Measurements from ENCODE around the gene ACAA2.
A peak's percentile ranks its signal among the peaks of the same experiment; 100 is the strongest.
"Not testable (repeated sequence)": the region's sequence is repeated elsewhere in the genome, so short reads cannot be mapped to it uniquely, and the experiment has no call there.

Gene ACAA2

DNA sequence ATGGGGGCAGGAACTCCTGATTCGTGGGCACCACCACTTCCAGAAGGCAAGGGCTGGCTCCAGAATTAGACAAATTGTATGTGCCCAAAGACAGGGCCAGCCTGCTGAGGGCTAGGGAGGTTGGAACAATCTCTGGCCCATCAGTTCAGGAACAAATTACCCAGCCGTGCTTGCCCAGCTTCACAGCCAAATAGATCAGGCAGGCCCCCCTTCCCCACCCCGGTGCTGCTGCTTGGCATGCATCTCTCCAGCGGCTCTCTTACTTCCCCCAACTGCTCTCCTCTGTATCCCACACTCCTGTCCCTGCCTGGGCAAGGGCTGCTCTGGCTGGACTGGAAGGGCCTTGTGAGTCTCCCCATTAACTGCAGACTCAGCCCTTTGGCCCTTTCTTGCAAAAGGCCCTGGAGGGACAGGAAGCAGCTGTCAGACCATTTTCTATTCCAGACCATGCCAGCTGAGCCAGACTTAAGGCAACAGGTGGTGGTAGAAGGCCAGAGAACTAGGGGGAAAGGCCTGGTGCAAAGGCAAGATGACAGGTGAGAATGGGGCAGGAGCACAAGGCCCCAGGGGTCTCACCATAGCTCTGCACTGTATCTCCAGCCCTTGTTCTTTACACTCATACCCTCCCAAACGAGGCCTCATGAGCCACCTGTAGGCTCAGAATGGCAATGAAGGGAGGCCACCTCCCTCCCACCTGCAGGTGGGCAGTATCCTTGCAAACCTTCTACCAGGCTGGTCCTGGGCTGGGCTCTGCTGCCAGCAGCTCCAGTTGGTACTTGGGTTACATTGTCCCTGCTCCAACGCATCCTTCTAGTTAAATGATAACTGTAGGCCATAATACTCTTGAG lies 30.7 kb upstream of the ACAA2 start:
- DNase-seq: no peak

DNA sequence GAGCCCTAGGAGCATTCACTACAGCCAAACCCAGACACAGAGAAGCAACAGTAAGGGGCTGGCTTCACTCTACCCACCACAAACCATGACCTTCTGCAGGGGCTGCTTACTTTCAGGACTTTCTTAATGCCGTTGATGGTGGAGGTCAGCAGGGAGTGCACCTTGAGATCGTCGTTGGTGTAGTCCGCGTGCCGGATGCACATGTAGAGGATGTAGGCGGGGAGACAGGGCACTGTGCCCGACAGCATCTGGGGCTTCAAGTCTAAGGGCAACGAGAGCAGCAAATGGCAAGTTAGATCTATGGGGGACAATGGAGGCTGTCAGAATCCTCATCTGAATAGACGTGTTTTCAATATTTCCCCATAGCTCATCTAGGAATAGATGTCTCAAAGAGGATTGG lies 29.8 kb upstream of the ACAA2 start:
- DNase-seq: no peak

DNA sequence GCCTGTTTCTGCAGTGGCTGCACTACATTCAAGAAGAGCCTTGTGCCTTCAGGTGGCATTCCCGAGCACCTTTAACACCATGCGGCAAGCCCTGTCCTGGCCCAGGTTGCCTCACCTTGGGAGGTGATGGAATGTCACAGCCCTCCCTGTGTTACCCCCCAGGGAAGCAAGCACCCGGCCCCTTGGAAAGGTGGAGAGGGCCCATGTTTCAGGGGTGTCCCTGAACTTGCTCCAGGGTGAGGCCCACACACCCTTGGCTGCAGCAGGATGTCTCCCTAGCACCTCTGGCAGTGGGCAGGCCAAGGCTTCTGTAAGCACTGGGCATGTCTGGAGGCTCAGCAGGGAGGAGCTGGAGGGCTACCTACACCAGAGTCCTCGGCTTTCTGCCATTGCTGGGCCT lies 29.3 kb upstream of the ACAA2 start:
- DNase-seq: no peak

DNA sequence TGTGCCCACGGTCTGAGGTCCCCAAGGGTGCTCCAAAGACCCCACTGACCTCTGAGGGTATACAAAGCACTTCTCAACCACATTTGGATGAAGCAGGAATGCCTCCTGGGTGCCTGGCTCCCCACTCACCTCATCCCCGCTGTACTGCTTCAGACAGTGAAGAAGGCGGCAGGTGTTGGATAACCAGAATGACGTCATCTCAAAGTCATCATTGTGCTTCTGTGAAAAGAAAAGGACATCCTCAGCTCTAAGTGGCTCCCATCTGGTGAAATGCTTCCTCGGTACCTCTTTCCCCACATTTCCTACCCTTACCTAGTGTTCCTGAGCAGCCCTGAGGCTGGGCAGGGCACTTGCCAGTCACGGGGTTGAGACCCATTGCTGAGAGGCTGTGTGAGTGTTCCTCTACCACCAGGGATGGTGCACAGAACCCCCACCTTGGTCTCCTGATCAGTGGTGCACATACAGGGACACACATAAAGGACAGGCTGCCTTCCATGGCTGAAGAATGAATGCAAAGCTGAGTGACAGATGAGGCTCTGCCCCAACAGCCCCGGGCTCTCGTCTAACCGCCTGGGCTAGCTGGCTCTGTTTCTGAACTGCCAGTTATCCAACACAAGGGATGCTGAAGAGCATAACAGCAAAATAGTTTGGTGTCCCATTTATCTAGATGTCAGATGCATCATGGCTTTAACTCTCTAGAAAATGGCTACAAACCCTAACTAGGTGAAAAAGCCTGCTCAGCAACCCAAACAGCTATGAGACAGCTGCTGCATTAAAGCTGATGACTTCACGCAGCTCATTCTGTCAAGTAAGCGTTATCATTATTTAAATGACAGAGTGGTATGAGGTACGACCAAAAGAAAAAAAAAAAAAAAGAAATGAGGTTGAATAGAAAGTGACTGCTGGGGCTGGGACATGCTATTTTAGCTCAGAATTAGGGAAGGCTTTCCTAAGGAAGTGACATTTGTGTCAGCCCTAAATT lies 28.2 kb upstream of the ACAA2 start:
- no peak for DNase-seq

DNA sequence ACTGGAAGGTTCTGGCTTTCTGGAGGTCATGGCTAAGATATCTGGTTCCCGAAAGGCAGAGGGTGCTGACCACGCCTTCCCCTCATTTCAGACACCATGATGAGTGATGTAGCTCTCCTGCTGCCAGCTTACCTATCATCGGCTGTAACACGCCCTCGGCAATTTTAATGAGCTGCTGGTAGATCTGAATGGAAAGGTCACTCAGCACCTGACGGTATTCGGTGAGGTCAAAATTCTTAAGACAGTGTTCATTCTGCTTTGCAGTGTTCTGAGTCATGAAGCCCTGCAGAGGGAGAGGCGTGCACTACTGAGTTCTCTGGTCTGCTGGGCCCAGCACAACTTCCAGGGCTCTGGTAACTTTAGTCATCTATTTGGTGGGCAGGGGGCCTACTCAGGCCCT lies 25.7 kb upstream of the ACAA2 start:
- no peak for DNase-seq

DNA sequence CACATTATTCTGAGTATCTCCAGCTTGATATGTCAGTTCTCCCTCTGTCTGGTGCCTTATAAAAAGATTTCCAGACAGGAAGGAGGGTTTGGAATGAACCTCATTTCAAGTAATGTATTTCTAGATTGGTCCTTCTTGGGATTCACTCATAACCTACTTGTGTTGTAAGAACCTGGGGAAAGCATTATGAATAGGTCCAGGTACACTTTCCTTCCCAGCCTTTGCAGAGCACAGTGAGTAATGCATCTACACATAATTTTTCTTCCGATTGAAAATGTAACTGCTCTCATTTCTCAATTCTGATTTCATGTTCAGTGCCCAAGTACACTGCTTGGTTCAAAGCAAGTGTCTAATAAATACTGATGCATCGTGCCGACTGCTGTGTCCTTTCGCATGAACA lies 25.0 kb upstream of the ACAA2 start:
- DNase-seq: no peak

DNA sequence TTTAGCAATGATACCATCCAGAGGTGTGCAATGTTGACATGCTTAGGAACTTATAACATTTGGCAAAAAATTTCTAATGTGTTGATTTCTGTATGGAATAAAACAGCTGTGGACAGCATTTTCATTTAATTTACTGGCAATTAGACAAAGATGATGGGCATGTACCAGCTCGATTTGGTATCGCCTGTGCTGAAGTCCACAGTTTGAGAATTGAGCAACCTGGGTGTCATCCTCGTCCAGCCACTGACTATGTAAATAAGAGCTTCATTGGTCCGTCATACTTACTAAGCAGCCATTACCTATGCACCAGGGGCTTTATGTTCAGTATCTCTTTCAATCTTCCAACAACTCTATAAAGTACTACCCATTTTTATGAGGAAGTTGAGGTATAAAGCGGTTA lies 24.6 kb upstream of the ACAA2 start:
- DNase-seq: no peak

DNA sequence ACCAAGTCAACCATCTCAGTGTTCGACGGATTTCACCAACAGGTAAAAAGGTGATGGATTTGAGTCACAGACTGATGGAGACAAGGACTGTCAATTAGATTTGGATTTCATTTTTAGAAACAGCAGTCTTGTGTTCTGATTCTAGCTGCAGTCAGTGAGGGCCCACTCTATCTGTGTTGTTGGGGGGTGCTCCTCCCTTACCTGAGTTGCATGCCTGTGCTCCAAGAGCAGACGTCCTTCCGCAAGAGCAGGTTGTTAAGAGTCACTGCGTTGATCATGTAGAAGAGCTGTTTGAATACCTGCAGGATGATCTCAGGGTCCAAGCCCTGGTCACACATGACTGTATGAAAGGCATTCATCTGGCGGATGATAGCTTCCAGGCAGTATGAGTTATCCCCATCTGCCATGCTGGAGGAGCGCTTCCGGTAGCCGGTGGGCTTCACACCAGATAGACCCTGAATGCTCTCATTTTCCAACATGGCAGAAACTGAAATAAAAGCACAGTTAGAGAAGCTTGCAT lies 24.0 kb upstream of the ACAA2 start:
- DNase-seq: not testable (repeated sequence)

DNA sequence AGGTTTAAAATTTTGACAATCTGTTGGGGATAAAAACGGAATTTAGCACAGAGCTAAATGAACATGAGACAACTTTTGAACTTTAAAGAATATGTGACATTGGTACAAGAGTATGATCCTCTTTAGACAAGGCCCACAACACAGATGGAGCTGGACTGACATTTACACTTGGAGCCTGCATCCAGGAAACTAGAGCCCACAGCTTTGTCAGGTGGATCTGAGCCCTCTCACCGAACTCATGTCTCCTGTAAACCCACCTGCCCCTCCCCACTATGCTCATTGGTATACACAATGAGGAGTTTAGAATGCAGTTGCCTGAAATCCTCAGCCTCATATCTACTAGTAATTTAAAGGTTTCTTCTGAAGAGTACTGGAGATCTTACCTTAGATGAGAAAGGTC lies 22.1 kb upstream of the ACAA2 start:
- DNase-seq: no peak

DNA sequence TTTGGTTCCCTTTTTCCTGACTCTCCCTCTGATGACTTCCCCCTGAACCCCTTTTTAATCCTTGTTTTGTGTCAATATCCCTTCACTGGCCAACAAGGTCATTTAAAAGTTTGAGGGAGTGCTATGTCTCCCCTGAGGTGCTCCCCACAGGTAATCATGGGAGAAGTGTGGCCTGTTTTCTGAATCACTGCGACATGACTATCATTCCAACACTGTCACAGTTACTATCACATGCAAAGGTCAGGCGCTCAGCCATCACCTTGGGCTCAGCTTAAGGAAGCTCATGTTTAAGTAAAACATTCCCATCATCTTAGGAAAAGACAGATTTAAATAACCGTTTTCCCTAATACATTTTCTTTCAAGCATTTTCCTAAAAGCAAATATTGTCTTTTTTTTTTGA lies 20.9 kb upstream of the ACAA2 start:
- no peak for DNase-seq

DNA sequence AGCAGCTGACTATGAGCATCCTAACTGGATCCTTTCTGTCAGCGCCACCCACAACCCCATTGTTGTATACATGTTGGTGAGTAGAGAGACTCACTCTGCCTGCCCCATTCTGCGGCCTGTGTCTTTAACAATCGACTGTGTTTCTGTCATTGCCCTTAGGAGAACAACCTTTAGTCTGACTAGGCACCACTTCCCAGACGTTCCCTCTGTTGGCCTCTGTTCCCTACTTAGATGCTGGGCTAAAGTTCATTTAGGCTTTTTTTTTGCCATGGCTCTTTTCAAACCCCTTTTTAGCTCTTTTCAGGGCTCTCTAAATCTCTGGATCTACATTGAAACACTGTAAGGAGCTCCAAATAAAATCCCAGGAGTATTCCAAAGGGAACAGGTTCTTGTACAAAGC lies 20.5 kb upstream of the ACAA2 start:
- no peak for DNase-seq

DNA sequence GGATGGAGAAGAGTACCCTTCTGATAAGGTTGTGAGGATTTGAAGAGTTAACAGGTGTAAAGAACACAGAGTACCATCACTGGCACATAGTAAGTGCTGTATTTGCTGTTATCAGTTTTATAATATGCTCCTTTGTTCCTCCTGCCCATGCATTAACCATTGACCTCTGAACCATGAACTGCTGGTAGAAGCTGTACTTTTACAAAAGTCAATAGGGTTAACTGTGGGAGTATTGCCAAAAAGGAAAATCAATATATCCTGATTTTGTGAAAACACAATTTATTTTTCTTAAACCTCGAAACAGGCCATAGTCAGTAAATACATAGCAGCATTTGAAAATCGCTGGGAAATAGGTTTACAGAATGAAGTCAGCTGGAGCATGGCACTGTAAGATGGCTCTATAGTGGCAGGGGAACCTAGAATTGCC lies 18.9 kb upstream of the ACAA2 start:
- no peak for DNase-seq

DNA sequence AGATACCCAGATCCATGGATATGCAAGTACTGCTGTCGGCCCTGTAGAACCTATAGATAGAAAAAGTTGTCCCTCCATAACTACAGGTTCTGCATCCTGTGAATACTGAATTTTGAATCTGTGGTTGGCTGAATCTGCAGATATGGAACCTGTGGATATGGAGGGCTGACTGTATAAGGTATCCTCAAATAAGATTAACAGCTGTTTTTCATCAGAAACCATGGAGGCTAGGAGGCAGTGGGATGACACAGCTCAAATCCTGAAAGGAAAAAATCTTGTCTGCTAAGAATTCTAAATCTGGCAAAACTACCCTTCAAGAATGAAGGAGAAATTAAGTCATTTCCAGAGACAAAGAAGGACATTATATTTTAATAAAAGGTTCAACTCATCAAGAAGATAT lies 14.7 kb upstream of the ACAA2 start:
- DNase-seq: no peak

DNA sequence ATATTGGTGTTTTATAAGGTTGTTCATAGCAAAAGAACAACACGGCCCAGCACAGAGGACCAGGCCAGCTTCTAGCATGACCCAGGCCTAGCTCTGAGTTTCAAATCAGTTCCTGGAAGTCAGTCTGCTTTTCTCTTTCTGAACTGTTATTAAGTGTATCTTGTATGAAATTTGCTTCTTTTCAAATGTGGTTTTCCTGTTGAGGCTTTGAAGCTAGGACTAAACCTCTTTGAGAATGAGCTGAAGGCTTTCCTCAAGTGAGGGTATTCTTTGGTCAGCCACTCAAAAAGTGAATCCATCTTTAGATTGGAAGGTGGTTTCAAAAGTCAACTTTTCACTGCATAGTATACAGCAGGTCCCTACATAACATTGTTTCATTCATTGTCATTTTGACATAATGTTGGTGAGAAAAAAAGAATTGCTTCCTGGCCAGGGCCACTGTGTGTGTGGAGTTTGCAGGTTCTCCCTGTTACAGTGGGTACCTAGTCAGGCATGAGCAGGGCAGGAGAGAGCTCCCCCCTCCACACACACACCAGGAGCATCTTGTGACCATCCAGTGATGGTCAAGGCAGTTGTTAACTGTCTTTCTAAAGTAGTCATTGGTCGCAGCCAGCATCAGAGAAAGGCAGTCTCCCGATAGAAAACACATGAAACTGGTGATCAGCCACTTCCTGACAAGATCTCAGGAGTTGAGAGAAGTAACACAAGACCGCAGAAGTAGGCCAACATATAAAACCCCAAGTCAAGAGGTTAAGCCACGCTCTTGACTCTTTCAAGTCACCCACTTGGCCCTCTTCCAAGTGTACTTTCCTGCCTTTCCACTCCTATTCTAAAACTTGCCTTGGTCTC lies 6.7 kb upstream of the ACAA2 start:
- no peak for DNase-seq

DNA sequence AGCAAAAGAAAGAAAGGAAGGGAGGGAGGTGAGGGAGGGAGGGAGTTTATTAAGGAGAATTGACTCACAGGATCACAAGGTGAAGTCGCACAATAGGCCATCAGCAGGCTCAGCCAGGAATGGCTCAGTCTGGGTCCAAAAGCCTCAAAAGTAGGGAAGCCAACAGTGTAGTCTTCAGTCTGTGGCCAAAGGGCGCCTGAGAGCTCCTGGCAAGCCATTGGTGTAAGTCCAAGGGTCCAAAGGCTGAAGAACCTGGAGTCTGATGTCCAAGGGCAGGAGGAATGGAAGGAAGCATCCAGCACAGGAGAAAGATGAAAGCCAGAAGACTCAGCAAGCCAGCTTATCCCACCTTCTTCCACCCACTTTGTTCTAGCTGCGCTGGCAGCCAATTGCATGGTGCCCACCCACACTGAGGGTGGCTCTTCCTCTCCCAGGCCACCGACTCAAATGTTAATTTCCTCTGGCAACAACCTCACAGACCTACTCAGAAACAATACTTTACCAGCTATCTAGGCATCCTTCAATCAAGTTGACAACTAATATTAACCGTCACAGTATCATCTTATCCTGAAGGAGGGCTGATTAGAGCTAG lies 5.8 kb upstream of the ACAA2 start:
- DNase-seq: no peak

DNA sequence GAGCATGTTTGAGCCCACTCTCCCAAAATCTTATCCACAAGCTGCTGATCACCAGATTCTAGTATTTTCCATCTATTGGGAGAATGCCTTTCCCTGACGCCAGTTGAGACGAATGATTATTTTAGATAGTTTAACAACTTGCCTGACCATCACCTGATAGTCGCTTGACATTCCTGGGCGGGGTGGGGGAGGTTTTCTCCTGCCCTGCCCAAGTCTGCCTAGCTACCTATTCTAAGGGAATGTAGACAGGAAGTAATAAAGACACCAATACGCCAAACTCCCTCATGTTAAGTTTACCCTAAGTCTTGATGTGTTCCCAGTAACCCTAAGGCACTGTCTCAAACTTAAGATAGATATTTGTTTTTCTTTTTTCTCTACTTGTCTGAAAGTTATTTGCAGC lies 4.6 kb upstream of the ACAA2 start:
- no peak for DNase-seq

DNA sequence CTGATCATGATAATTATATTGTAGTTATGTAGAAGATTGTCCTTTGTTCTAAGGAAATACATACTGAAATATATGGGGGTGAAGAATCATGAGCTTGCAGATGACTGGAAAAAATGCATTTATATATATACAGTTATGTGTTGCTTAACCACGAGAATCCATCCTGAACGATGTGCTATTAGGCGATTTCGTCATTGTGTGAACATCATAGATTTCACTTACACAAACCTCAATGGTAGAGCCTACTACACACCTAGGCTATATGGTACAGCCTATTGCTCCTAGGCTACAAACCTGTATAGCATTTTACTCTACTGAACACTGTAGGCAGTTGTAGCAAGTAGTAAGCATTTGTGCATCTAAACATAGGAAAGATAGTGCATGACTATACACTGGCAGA lies 2.6 kb upstream of the ACAA2 start:
- no peak for DNase-seq

DNA sequence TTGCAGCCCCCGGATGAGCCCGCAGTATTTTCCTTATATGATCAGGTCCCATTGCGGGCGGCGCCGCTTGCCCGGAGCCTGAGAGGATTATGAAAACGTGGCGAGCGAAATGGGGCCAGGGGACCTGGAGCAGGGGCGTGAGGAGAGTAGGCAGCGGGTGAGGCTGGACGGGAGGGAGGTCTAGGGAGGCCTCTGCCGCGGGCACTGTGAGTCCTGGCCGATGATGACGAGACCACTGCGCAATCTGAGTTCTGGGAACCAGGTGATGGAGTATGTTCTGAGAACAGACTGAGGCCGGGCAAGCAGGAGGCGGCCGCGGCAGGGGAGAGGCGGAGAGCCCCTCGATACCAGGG lies 790 bp upstream of the ACAA2 start:
- DNase-seq: peak; percentile 92

DNA sequence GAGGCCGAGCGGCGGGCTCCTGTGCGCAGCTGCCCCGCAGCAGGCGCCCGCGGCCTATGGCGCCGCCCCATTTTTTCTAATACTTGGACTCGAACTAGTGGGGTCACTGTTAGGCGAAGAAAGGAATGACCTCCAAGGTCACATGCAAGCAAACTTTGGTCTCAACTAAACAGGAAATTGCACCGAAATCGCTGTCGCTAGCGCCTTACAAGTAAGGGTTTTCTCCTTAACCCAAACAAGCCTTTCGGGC lies 339 bp downstream of the ACAA2 start:
- no peak for DNase-seq

DNA sequence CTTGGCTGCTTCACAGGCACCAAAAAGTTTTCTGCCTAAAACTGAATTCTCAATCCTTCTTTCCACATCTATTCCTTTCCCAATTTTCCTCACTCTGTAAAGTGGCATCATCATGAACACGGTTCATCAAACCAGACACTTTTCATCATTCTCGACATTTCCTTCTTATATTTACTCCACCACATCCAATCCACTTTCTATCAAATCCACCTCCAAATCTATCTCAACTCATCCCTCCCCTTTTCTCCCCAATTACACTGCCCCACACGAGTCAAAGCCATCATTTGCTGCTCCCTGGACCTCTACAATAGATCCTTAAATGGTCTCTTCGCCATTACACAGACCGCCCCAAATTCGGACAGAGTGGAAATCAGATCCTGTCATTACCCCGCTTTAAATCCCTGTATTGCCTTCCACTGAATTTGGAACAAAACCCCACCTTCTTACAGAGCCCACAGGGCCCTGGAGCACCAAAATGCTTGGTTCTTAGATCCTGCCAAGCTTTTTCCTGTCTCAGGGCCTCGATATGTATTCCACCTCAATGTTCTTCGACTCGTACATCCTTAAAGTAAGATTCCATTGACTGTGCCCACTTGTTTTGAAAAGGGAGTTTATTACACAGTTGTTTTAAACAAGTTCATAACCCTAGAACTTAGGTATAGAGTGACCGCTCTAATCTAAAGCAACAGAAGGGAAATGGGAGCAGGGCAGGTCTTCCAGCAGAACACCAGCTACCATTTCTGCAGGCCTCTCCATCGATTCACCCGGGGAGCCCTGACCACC lies 856 bp downstream of the ACAA2 start:
- DNase-seq: peak; percentile 86

DNA sequence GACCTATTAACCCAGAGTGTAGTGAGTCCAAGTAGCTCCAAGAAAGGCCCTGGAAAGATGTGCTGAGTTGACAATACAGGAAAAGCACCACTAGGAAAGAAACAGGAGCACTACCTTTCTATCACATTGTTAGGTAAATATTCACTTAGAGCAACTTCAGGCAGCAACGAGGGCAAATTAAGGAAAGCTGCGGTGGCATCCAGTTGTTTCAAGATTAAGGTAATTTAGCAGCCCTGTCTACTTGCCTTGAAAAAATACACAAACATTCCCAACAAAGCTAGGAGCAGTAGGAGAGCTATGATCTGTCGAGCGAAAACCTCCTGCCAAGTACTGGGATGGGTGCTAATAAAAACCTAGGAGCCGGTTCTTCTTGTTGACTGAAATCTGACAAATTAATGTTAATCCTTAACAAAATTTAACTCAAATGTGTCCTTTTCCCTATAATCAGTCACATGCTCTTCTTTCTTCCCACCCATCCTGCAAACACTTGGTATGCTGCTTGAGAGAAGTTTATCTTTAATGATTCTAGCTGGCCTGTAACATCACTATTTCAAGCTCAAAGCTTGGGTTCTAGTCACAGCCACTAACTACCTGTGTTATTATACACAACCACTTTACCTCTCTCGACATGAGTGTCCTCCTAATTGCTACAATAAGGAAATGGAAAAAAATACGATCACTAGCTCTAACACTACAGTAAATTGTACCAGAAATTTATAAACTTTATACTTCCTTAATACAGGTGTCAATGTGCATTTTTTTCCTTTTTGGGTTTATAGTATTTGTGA lies 2.0 kb downstream of the ACAA2 start:
- DNase-seq: peak; percentile 38

Measured in eye (tissue), 1 donor.